ENCODE data around the gene RNU1-1. TPM values are rescaled to one million over a fixed set of nuclear protein-coding genes. Genes with fewer than 3 reads are reported as not detected.
"Not testable (repeated sequence)": the region's sequence is repeated elsewhere in the genome, so short reads cannot be mapped to it uniquely, and the experiment has no call there.

Gene RNU1-1
- total and polyA plus RNA-seq, 7 experiments from 2014 or later = 2,341 to 4,458 (median 3,337) TPM; not detected in 2

DNA sequence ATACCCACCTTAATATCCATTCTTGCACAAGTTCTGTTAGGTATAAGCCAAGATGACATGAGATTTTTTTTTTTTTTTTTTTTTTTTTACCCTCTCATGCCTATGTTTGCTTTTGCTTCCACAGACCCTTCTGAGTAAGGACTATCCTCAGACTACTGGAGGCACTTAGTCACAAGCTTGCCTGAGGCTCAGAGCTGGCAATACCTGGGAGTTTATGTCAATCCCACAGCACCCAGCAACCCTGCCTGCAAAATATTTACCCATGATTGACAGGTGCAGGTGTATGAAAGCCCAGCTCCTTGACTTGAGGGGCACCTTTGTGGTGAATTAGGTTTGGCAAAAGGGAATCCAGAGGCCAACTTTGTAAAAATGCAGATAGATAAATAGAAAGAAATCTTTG lies 11.7 kb upstream of the RNU1-1 start:
- H3K27ac ChIP-seq (ENCODE audit: low read depth, low read length); H3K4me1 Mint-ChIP-seq; CTCF ChIA-PET; H3K36me3 ChIP-seq (ENCODE audit: control insufficient read depth in 2 of 3, insufficient read depth in 3 of 3, low read length in 3 of 3); H3K27ac Mint-ChIP-seq; H3K9me3 ChIP-seq (ENCODE audit: control insufficient read depth in 2 of 3, low read length in 3 of 3); DNase-seq; H3K36me3 Mint-ChIP-seq; H3K9me3 Mint-ChIP-seq; ATAC-seq; H3K4me1 ChIP-seq (ENCODE audit: control insufficient read depth in 2 of 2, insufficient read depth in 2 of 2, low read length in 2 of 2); H3K4me3 ChIP-seq (ENCODE audit: low read length); intact Hi-C loops (cut with micrococcal nuclease); H3K4me3 Mint-ChIP-seq; POLR2A ChIA-PET; H3K27me3 ChIP-seq (ENCODE audit: control insufficient read depth in 2 of 2, insufficient read depth in 2 of 2, low read length in 2 of 2): not testable (repeated sequence)
- peaks cover 4 to 66% (median 13%) of the 10 kb centered on the region in 5 donors for H3K27me3 Mint-ChIP-seq

DNA sequence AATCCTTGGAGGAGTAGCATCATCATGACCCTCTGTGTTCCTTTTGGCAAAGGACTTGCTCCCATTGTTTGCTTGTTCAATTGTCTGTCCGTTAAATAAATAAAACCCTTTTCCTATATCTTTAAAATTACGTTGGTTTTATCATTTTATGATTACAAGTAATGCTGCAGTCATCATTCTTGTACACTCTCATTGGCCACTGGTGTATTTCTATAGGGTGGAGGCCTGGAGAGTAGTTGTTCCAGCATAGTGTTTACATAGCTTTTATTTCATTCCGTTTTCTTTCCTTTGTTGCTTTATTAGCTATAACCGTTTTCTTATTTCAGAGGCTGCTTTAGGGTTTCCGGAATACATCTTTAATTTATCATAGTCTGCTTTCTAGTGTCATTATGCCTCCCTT lies 7.6 kb upstream of the RNU1-1 start:
- H3K27ac Mint-ChIP-seq; DNase-seq; H3K9me3 ChIP-seq (ENCODE audit: control insufficient read depth in 2 of 3, low read length in 3 of 3); CTCF ChIA-PET; H3K4me1 Mint-ChIP-seq; H3K27me3 ChIP-seq (ENCODE audit: control insufficient read depth in 2 of 2, insufficient read depth in 2 of 2, low read length in 2 of 2); POLR2A ChIA-PET; intact Hi-C loops (cut with micrococcal nuclease); H3K27ac ChIP-seq (ENCODE audit: low read depth, low read length); H3K36me3 ChIP-seq (ENCODE audit: control insufficient read depth in 2 of 3, insufficient read depth in 3 of 3, low read length in 3 of 3); H3K4me3 Mint-ChIP-seq; ATAC-seq; H3K9me3 Mint-ChIP-seq; H3K4me3 ChIP-seq (ENCODE audit: low read length); H3K36me3 Mint-ChIP-seq; H3K4me1 ChIP-seq (ENCODE audit: control insufficient read depth in 2 of 2, insufficient read depth in 2 of 2, low read length in 2 of 2): not testable (repeated sequence)
- H3K27me3 Mint-ChIP-seq = peaks cover 20 to 87% (median 38%) of the 10 kb centered on the region in 5 donors

DNA sequence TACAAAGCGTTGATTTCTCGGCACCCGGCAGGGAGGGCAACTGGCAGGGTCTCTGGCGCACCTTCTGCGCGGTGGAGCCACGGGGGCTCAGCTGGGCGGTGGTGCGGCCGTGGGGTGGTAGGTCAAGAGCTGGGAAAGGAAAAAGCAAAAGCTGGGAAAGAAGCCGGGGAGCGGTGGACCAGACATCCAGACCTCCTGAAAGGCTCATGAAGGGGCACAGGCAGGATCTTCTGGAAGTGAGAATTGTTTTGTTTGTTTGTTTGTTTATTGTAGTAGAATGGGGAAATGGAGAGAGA lies 7.2 kb upstream of the RNU1-1 start:
- ATAC-seq (no peak), DNase-seq (no peak)
- Histone ChIP-seq H3K27me3 (ENCODE audit: control insufficient read depth in 2 of 2, insufficient read depth in 2 of 2, low read length in 2 of 2) (no peaks in the 10 kb centered on the region), H3K9me3 (ENCODE audit: control insufficient read depth in 2 of 3, low read length in 3 of 3) (no peaks in the 10 kb centered on the region), H3K27ac (ENCODE audit: low read depth, low read length) (no peak overlapping the region), H3K4me3 (ENCODE audit: low read length) (no peak overlapping the region), H3K36me3 (ENCODE audit: control insufficient read depth in 2 of 3, insufficient read depth in 3 of 3, low read length in 3 of 3) (no peaks in the 10 kb centered on the region), H3K4me1 (ENCODE audit: control insufficient read depth in 2 of 2, insufficient read depth in 2 of 2, low read length in 2 of 2) (no peaks in the 10 kb centered on the region)
- peaks cover 0 to 9% (median 0%) of the 10 kb centered on the region in 7 donors for H3K4me1 Mint-ChIP-seq
- ChIA-PET POLR2A (no interaction called here), CTCF (no interaction called here)
- no peaks in the 10 kb centered on the region for H3K36me3 Mint-ChIP-seq
- intact Hi-C loops (cut with micrococcal nuclease) = no loop called here
- peak overlapping the region in 3 of 10 donors; percentile 16 to 66 (median 58) for H3K4me3 Mint-ChIP-seq
- peaks cover 20 to 85% (median 36%) of the 10 kb centered on the region in 5 donors for H3K27me3 Mint-ChIP-seq
- no peaks in the 10 kb centered on the region for H3K9me3 Mint-ChIP-seq
- no peak overlapping the region for H3K27ac Mint-ChIP-seq

DNA sequence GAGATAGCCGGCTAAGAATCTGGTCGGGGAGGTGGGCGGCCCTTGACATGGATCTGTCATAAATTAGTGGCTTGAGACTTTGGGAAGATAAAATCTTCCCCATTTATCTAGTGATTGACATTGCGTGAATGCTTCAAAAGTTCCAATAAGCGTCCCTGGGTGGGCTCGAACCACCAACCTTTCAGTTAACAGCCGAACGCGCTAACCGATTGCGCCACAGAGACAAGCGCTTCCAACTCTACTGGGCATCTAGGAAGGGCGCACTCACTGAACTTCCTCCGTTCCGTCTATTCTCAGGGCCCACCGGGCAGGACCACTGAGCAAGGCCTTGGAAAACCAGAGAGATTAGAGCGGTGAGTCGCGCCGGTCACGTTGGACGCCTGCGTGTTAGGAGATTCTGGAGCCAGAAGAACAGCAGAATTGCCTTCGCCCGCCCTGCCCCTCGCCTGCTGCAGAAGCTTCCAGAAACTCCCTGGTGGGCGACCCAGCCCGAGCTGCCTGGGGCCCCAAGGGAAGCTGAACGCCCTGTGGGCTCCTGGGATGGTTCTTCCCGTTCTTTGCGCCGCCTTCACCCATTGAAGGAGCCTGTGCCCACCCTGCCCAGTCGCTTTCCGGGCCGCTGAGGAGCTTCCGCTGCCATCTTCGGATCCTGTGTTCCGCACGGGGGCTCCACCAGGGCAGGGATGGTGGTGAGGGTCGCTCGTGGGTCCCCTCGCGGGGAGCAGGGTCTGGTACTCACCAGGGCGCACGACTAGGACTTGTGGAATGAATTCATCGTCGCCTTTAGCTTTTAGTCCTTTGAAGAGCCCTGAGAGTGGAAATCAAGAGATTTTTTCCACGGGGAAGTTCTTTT lies 6.6 kb upstream of the RNU1-1 start:
- CTCF ChIA-PET = not testable (repeated sequence)

GRCh38 chr1:16519255-16519951 lies 5.3 kb upstream of the RNU1-1 start:
- H3K4me1 ChIP-seq (ENCODE audit: control insufficient read depth in 2 of 2, insufficient read depth in 2 of 2, low read length in 2 of 2); ATAC-seq; H3K4me1 Mint-ChIP-seq; intact Hi-C loops (cut with micrococcal nuclease); DNase-seq; H3K9me3 Mint-ChIP-seq; H3K36me3 Mint-ChIP-seq; H3K4me3 ChIP-seq (ENCODE audit: low read length); H3K27ac ChIP-seq (ENCODE audit: low read depth, low read length); H3K36me3 ChIP-seq (ENCODE audit: control insufficient read depth in 2 of 3, insufficient read depth in 3 of 3, low read length in 3 of 3); H3K27ac Mint-ChIP-seq; H3K9me3 ChIP-seq (ENCODE audit: control insufficient read depth in 2 of 3, low read length in 3 of 3); H3K27me3 ChIP-seq (ENCODE audit: control insufficient read depth in 2 of 2, insufficient read depth in 2 of 2, low read length in 2 of 2); H3K4me3 Mint-ChIP-seq: not testable (repeated sequence)
- CTCF ChIA-PET = interaction anchor here (0.6 kb wide), 1 partner anchor 389 kb away, joined by 3 read pairs; no protein-coding TSS in a partner anchor
- POLR2A ChIA-PET = interaction anchor here (0.7 kb wide), 1 partner anchor 744 kb away, joined by 3 read pairs; no protein-coding TSS in a partner anchor
- H3K27me3 Mint-ChIP-seq = peaks cover 20 to 68% (median 32%) of the 10 kb centered on the region in 5 donors

More for the DNA sequence above, 6.6 kb upstream of the RNU1-1 start:
- H3K27ac ChIP-seq (ENCODE audit: low read depth, low read length); H3K4me1 Mint-ChIP-seq; H3K9me3 Mint-ChIP-seq; H3K27ac Mint-ChIP-seq; H3K36me3 Mint-ChIP-seq; H3K9me3 ChIP-seq (ENCODE audit: control insufficient read depth in 2 of 3, low read length in 3 of 3); H3K4me3 ChIP-seq (ENCODE audit: low read length); POLR2A ChIA-PET; ATAC-seq; DNase-seq; H3K4me1 ChIP-seq (ENCODE audit: control insufficient read depth in 2 of 2, insufficient read depth in 2 of 2, low read length in 2 of 2); H3K27me3 ChIP-seq (ENCODE audit: control insufficient read depth in 2 of 2, insufficient read depth in 2 of 2, low read length in 2 of 2); intact Hi-C loops (cut with micrococcal nuclease); H3K36me3 ChIP-seq (ENCODE audit: control insufficient read depth in 2 of 3, insufficient read depth in 3 of 3, low read length in 3 of 3): not testable (repeated sequence)
- H3K27me3 Mint-ChIP-seq = peaks cover 20 to 80% (median 36%) of the 10 kb centered on the region in 5 donors
- H3K4me3 Mint-ChIP-seq = peak overlapping the region in 7 of 10 donors; percentile 16 to 66 (median 52)

DNA sequence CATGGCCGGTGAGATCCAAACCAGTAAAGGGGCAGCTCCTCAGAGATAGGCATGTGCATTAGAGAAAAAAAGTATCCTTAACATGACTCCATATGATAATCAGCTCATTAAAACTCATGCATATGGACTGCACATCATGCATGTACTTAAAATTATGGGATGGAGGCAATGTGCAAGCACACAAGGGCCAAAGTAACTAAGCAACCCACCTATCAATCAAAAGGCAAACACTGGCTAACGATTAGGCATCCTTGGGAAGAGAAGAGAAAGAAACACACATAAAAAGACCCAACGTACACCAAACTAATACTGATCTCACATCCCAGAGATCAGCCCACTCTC lies 4.8 kb upstream of the RNU1-1 start:
- ATAC-seq; H3K27me3 ChIP-seq (ENCODE audit: control insufficient read depth in 2 of 2, insufficient read depth in 2 of 2, low read length in 2 of 2); DNase-seq; POLR2A ChIA-PET; H3K4me3 ChIP-seq (ENCODE audit: low read length); H3K36me3 Mint-ChIP-seq; H3K27ac ChIP-seq (ENCODE audit: low read depth, low read length); H3K4me3 Mint-ChIP-seq; H3K36me3 ChIP-seq (ENCODE audit: control insufficient read depth in 2 of 3, insufficient read depth in 3 of 3, low read length in 3 of 3); intact Hi-C loops (cut with micrococcal nuclease); H3K9me3 ChIP-seq (ENCODE audit: control insufficient read depth in 2 of 3, low read length in 3 of 3); H3K4me1 Mint-ChIP-seq; H3K4me1 ChIP-seq (ENCODE audit: control insufficient read depth in 2 of 2, insufficient read depth in 2 of 2, low read length in 2 of 2); H3K9me3 Mint-ChIP-seq; H3K27ac Mint-ChIP-seq: not testable (repeated sequence)
- H3K27me3 Mint-ChIP-seq = peaks cover 20 to 63% (median 32%) of the 10 kb centered on the region in 5 donors
- CTCF ChIA-PET = interaction anchor here (0.6 kb wide), 1 partner anchor 390 kb away, joined by 3 read pairs; no protein-coding TSS in a partner anchor
